Stimulated activated CD4-positive, alpha-beta T cell treated with anti-CD3 and anti-CD28 coated beads, Interleukin-12 subunit alpha, Interleukin-12 subunit beta, amount 100 ng/mL, for 4 hours (primary cell): ENCODE results near the gene ADAMTS2.

Source experiments
- DNase-seq: peaks from one replicate; pipeline ENCODE4 v3.0.0-alpha.2; 2020

ADAMTS2 gene

DNA sequence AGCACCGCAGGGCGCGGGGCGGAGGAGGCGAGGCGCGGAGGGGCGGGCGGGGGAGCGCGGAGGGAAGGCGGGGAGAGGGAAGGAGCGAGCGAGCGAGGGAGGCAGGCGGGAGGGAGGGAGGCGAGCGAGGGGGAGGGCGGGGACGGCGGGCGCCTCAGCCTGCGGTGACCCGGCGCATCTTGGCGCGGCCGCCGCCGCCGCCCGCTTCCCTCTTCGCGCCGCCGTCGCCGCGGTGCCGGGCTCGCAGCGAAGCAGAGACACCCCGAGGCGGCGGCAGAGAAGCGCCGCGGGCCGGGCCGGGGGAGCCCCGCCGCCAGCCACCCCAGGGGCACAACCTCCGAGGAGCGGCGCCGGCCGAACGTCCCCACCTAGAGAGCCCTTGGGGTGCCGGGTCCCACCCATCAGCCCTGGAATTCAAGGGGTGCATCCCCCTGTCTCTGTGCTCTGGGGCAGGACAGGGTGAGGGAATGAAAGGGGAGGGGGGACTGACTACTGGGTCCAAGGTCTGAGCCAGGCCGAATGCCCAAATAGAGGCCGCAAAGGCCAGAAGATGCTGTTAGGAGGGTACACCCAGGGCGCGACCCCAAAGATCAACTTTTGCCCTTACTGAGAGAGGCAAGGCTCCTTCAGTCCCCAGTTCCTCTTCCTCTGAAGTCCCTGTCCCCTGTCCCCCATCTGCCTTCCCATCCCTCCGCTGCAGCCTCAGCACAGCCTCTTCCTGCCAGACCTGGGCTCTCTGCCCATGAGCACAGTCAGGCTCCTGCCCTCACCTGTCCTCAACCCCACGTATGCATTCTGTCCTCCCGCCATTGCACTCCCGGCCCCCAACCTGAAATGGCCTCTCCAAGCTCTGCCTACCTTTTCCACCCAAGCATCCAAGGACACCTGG lies at the start of gene ADAMTS2:
Gene ADAMTS2 (minus strand): TSS at position 29 of the 889 bp plus-strand sequence. CDS start 133 bp downstream, outside the sequence.
- DNase-seq, result no peak

- DNase-seq, result no peak
These were observed 47.8 kb upstream of the ADAMTS2 start for GRCh38 chr5:179393078-179393477.

GRCh38 chr5:179387151-179388110 lies 42.2 kb upstream of the ADAMTS2 start:
- DNase-seq, result no peak

DNA sequence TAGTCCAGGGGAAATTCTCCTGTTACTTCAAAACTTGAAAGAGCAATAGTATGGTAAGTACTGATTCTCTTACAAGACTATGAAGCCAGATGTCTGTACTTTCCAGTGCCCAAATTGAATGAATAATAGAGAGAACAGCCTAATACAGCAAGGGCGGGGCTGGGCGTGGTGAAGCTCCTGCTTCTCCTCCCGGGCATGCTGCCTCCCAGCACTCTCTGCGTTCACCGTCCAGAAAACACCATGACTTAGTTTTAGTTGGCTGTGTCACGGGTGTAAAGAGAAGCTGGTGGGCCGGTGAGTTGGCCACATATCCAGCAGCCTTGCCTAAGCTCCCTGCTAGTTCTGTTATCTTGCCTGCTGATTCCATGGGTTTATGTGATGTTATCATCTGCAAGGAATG lies 40.7 kb upstream of the ADAMTS2 start:
- DNase-seq, result no peak

DNA sequence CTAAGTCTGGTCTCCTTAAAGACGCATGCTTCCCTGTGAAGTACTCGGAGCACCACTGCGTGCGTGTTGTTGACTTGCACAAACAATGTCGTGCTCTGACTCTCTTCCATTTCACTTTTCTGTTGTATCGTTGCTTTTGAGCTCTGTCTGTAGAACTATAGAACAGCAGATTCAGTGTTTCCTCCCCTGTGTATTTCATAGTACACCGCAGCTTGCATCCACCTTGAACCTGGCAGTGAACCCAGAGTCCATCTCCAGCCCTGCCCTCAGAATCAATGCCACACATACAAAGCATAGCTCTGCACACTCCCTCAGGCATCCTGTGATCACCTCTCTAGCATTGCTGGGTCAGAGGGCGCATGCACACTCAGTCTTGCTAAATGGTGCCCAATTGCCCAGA lies 37.2 kb upstream of the ADAMTS2 start:
- DNase-seq, result no peak

DNA sequence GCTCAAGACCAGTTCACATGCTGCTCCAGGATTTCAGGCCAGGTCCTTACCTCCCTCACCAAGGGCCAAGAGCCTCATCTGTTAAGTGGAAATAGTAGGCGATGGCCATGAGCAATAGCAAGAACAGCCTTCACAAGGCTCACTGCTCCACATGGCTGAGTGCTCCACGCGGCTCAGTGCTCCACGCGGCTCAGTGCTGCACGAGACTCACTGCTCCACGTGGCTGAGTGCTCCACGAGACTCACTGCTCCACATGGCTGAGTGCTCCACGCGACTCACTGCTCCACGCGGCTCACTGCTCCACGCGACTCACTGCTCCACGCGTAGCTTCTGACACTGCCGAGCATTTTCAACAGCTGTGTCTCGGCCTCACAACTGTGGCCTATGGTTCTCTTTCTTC lies 36.4 kb upstream of the ADAMTS2 start:
- DNase-seq, result no peak

DNA sequence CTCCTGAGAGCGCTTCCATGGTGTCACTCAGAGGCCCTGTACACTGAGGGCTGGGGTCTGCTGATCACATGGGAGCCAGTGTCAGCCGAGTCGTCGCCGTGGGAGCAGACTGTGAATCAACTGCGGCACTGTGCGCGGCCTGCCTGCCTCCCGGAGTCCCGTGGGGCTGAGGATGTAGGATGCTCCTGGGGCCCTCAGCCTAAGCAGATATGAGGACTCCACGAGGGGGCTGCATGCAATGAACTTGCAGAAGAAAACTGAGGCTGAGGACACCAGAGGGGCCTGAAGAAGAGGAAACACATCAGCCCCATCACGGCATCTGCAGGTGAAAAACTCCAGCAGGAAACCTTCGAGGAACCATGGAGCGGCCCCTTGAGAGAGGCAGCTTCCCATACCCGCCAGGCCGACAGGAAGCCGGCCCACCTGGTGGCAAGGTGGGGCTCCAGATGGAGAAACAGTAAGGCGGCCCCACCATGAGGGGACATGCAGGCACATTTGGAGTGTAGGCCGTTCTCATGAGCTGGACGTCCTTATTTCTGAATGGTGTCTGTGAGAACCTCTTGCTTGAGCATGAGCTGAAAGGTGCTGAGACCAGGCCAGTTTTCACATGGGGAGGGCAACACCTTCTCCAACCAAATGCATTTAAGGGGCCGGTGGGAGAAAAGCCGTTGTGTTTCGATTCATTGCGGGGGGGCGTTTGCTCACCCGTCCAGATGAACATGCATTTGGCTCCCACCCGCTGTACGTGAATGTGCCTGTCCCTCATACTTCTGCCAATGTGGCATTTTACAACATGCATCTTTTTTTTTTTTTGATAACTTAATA lies 35.2 kb upstream of the ADAMTS2 start:
- DNase-seq, result no peak

DNA sequence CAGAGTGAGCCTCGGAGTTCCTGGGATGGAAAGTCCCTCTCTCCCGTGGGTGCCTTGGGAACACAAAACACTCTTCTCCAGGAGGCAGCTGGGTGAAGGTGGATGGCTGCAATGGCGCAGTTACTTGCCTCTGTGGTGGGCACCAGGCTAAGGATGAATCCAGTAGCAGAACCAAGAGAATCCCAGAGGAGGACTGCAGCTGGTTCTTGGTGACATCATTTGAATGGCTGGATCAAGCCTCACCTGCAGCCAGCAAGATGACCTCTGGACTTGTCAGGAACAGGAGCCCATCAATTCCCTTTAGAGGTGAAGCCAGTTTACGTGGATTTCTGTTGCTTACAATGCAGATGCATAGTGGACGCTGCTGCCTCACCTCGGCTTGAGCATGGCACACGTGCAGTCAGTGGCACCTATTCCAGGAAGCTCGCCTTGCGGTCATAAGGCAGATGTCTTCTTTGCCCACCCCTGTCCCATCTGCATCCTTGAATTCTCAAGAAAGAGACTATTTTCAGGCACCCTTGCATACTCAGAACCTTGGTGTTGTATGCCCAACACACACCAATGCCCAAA lies 34.1 kb upstream of the ADAMTS2 start:
- DNase-seq, result no peak

GRCh38 chr5:179378441-179379271 lies 33.4 kb upstream of the ADAMTS2 start:
- DNase-seq, result no peak

GRCh38 chr5:179378116-179378440 lies 32.8 kb upstream of the ADAMTS2 start:
- DNase-seq, result no peak

DNA sequence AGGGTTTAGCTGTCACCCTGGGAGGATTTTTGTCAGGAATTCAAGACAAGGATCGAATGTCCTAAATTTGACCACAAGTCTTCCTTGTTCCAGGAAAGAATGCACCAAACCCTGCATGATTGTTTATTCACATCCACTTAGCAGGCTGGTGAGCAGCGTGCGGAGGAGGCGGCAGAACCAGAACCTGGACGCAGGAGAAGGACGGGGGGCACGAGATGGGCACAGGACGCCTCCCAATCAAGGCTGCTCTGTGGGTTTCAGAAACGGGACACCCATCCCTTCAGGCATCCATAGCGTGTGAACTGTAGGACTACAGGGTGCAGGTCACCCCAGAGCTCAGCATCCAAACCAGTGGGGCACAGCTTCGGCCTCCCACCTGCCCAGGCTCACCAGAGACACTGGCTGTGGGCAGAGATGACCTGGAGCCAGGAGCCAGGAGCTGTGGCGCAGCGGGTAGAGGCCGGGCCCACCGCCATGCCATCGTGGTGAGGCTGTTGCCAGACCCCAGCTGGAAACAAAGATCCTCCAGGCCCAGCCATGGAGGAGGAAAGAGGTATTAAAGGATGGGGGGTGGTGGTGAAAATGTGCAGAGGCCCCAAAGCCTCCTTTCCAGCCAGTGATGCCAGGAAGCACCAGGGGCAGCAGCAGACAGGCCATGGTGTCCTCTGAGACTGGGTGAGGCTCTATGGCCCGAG lies 32.3 kb upstream of the ADAMTS2 start:
- DNase-seq, result no peak

DNA sequence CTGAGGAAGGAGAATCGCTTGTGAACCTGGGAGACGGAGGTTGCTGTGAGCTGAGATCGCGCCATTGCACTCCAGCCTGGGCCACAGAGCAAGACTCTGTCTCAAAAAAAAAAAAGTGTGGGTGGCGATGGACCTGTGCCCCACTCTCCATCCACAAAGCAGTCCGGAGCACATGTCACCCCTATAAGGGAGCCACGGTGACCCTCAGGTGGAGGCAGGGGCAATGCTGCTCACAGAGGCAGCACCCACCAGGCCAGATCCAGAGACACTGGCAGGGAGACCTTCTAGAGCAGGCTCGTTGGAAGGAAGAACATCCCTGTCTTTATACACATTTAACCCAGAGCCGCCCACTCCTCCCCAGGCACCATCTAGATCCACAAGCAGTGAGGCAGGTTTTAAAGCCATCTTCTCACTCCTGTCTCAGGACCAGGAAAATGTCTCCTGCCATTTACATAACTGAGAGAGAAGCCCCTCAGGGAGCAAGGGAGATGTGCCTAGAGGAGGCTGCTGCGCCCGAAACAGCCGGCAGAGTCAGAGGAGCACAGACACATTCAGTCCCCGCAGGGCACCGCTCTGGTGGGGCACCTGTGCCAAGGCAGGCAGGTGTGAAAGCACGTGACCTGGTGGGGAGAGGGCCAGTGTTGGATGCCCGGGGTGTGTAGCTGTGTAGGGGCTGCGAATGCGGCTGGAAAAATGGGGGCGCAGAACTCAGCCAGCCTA lies 31.6 kb upstream of the ADAMTS2 start:
- no peak for DNase-seq

GRCh38 chr5:179375831-179376365 lies 30.6 kb upstream of the ADAMTS2 start:
- DNase-seq, result no peak

- DNase-seq, result no peak
These were observed 30.0 kb upstream of the ADAMTS2 start for GRCh38 chr5:179375236-179375685.

GRCh38 chr5:179374506-179375235 lies 29.4 kb upstream of the ADAMTS2 start:
- DNase-seq, result no peak

DNA sequence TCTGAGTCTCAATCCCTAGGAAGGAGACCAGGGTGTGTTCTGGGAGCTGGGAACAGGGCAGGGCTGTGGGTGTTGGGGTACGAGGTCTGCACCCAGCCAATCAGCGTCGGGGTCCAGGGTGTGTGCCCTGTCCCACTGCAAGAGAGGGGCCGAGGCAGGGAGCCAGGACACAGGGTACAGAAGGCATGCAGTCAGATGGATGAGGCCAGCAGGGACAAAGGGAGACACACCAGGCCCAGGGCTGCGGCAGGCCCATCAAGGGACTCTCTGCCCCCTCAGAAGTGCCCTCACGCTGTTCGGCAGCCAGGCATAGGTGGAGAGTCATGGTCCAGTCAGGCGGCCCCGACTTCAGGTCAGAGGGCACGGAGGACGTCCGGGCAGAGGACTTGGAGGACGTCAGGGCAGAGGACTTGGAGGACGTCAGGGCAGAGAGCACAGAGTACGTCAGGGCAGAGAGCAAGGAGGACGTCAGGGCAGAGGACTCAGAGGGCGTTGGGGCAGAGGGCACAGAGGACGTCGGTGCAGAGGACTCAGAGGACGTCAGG lies 28.8 kb upstream of the ADAMTS2 start:
- no peak for DNase-seq

- no peak for DNase-seq
These were observed 28.1 kb upstream of the ADAMTS2 start for GRCh38 chr5:179373101-179373934.
